OCI-LY3 (cell line): Measurements from ENCODE around the gene GRP.

Experiments used
- H2AFZ ChIP-seq: fragments of 200-600, 300-600 bp; shearing (Covaris generic); 2 replicates; pipeline ENCODE4 v1.6.0; 2014; ENCODE audit warnings: antibody characterized with exemption, low read depth, low read length
- H3K27ac ChIP-seq: fragments of 200-600, 300-600 bp; sonication (generic); 2 replicates; pipeline ENCODE4 v1.5.1; 2014; ENCODE audit warnings: mild to moderate bottlenecking, low read length, moderate library complexity, mixed read lengths
- H3K27me3 ChIP-seq: fragments of 200-600, 300-600 bp; sonication (generic); 2 replicates; pipeline ENCODE4 v1.6.1; 2014; ENCODE audit warnings: low read depth, low read length, mixed read lengths
- H3K36me3 ChIP-seq: fragments of 200-600, 300-600 bp; sonication (generic); replicated peaks from 2 replicates; pipeline ENCODE3; 2014; ENCODE audit warnings: low read depth, low read length, mixed read lengths
- H3K4me1 ChIP-seq: fragments of 300-600, 200-600 bp; sonication (generic); 2 replicates; pipeline ENCODE4 v1.6.1; 2014; ENCODE audit warnings: low read length, mixed read lengths
- H3K4me2 ChIP-seq: fragments of 200-600, 300-600 bp; sonication (generic); 2 replicates; pipeline ENCODE4 v1.6.1; 2014; ENCODE audit warnings: low read length, mixed read lengths
- H3K4me3 ChIP-seq: fragments of 300-600, 200-600 bp; sonication (generic); 2 replicates; pipeline ENCODE4 v1.5.1; 2014; ENCODE audit warnings: antibody characterized with exemption, mild to moderate bottlenecking, low read length, moderate library complexity
- H3K79me2 ChIP-seq: fragments of 300-600, 200-600 bp; shearing (Covaris generic); 2 replicates; pipeline ENCODE4 v1.6.1; 2014; ENCODE audit warnings: mild to moderate bottlenecking, low read length, mixed read lengths
- H3K9ac ChIP-seq: fragments of 300-600, 200-600 bp; shearing (Covaris generic); 2 replicates; pipeline ENCODE4 v1.6.0; 2014; ENCODE audit warnings: mild to moderate bottlenecking, low read length, moderate library complexity
- H3K9me3 ChIP-seq: fragments of 200-600, 300-600 bp; shearing (Covaris generic); 2 replicates; pipeline ENCODE4 v1.6.1; 2014; ENCODE audit warnings: low read length, mixed read lengths; ENCODE audit not compliant: insufficient read depth
- H4K20me1 ChIP-seq: fragments of 200-600, 300-600 bp; sonication (generic); 2 replicates; pipeline ENCODE4 v1.6.1; 2016; ENCODE audit warnings: low read length, mixed read lengths; ENCODE audit not compliant: insufficient read depth
- EZH2phosphoT487 ChIP-seq: fragments of 200-600 bp; shearing (Covaris generic); IDR thresholded peaks from 2 replicates; pipeline ENCODE4 v1.6.1; 2018; ENCODE audit warnings: antibody characterized with exemption, mixed run types, low read depth
- TF ChIP-seq, protein P1 (sequence below): fragments of 200-600, 300-600 bp; sonication (generic); IDR thresholded peaks from 2 replicates; pipeline ENCODE4 v1.5.1; 2014; ENCODE audit warnings: antibody characterized with exemption, low read length, low read depth

The GRP gene

DNA sequence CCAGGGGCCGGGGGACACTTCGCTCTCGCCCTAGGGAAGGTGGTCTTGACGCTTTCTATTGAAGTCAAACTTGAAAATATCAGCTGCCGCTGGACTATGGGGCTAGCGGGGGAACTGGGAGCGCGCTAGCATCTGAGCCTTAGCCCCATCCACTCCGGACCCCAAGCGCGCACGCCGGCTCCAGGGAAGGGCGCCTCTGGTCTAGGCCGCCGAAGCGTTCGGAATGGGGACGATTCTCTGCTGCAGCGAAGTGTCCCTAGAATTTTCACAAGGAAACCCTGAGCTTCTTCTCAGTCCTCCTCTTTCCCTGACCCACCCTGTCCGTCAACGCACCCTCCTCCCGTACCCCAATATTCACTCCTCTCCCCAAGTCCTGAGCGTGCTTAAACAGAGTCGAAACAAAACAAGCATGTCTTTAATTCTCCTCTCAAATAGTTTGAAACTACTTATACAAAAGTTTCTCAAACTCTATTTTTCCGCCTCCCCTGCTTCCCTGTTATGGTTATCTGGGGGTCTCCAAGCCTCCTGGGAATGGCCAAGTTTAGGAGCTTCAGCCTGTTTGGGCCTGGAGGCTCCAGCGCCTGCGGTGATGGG, 48.3 kb downstream of the GRP start:
- H3K9me3 ChIP-seq = no peaks in the 10 kb centered on the region
- peaks cover 10% of the 10 kb centered on the region for H3K27me3 ChIP-seq
- H3K4me3 ChIP-seq = no peak overlapping the region
- no peaks in the 10 kb centered on the region for H4K20me1 ChIP-seq
- no peak overlapping the region for H3K27ac ChIP-seq
- H3K9ac ChIP-seq = no peak overlapping the region
- H3K79me2 ChIP-seq = no peaks in the 10 kb centered on the region
- H3K36me3 ChIP-seq = no peaks in the 10 kb centered on the region
- TF ChIP-seq, protein P1, sequence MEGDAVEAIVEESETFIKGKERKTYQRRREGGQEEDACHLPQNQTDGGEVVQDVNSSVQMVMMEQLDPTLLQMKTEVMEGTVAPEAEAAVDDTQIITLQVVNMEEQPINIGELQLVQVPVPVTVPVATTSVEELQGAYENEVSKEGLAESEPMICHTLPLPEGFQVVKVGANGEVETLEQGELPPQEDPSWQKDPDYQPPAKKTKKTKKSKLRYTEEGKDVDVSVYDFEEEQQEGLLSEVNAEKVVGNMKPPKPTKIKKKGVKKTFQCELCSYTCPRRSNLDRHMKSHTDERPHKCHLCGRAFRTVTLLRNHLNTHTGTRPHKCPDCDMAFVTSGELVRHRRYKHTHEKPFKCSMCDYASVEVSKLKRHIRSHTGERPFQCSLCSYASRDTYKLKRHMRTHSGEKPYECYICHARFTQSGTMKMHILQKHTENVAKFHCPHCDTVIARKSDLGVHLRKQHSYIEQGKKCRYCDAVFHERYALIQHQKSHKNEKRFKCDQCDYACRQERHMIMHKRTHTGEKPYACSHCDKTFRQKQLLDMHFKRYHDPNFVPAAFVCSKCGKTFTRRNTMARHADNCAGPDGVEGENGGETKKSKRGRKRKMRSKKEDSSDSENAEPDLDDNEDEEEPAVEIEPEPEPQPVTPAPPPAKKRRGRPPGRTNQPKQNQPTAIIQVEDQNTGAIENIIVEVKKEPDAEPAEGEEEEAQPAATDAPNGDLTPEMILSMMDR = no peak
- no peak for TF ChIP-seq EZH2phosphoT487
- H3K4me1 ChIP-seq = peaks cover 6% of the 10 kb centered on the region; the same call in 1 of the 2 replicates
- H3K4me2 ChIP-seq = no peak overlapping the region
- H2AFZ ChIP-seq = no peak overlapping the region

DNA sequence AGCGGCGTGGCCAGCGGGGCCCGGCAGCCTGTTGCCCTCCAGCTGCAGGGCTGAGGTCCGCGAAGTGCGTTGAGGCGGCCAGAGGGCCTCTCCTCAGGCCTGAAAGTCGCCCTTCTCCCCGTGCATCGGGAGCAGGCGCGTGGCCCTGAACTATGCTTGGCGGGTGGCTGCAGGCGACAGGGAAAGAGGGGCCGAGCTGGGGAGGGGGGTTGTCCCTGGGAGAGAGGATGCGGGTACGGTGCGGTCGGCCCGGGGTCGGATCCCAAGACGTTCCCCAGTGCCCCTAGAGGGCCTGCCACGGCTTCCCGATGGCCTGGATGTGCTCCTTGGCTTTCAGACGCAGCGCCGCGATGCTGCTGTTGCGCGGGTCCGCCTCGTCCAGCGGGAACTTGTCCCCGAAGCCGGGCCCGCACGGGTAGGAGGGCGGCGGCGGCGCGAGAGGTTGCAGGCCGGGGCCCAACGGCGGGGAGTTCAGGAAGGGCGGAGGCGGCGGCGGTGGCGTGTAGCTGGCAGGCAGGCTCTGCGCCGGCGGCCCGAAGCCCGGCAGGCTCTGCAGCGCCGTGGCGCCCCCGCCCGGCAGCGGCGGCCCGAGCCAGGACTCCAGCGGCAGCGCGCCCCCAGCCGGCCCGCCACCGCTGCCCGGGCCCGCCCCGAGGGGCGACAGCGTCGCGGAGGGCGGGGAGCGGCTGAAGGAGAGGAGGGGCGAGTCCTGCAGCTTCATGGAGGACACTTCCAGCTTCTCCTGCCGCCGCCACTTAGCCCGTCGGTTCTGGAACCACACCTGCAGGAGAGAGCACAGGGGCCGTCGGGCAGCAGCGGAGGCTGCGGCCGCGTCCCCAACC, 49.0 kb downstream of the GRP start:
- Histone ChIP-seq H2AFZ (no peak overlapping the region), H3K4me1 (peaks cover 6% of the 10 kb centered on the region; the same call in 1 of the 2 replicates), H3K79me2 (no peaks in the 10 kb centered on the region), H3K27me3 (peaks cover 10% of the 10 kb centered on the region), H3K4me2 (no peak overlapping the region), H4K20me1 (no peaks in the 10 kb centered on the region), H3K27ac (no peak overlapping the region), H3K9ac (no peak overlapping the region), H3K36me3 (no peaks in the 10 kb centered on the region), H3K9me3 (no peaks in the 10 kb centered on the region), H3K4me3 (no peak overlapping the region)
- TF ChIP-seq, protein P1 = no peak
- TF ChIP-seq EZH2phosphoT487 = no peak

DNA sequence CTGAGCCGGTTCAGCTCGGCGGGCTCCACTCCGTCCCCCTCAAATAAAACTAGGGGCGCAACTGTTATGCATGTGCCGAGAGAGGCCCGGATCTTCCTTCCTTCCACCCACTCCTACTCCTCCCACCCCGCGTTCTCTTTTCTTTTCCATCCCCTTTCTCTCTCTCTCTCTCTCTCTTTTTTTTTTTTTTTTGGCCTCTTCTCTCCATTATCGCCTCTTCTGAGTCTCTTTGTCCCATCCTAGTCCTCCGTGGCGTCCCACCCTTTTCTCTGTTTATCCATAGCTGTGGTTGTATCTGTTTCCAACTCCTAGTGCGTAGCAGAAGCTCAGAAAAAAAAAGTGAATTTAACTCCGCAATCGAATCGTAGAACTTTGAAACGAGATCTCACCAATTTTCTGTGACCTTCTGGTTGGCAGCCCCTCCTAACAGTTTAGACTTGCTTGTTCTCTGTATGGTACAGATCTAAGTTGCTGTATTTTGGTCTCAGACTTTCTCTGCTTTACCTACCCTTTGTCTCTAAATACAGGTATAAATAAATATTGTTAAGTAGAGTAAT, 49.7 kb downstream of the GRP start:
- peaks cover 10% of the 10 kb centered on the region for H3K27me3 ChIP-seq
- no peak overlapping the region for H3K9ac ChIP-seq
- H3K4me1 ChIP-seq = peaks cover 6% of the 10 kb centered on the region; the same call in 1 of the 2 replicates
- H2AFZ ChIP-seq = no peak overlapping the region
- no peaks in the 10 kb centered on the region for H3K36me3 ChIP-seq
- no peaks in the 10 kb centered on the region for H3K9me3 ChIP-seq
- TF ChIP-seq EZH2phosphoT487 = no peak
- TF ChIP-seq, protein P1 = no peak
- H4K20me1 ChIP-seq = no peaks in the 10 kb centered on the region
- no peak overlapping the region for H3K27ac ChIP-seq
- no peak overlapping the region for H3K4me3 ChIP-seq
- no peaks in the 10 kb centered on the region for H3K79me2 ChIP-seq
- H3K4me2 ChIP-seq = no peak overlapping the region

DNA sequence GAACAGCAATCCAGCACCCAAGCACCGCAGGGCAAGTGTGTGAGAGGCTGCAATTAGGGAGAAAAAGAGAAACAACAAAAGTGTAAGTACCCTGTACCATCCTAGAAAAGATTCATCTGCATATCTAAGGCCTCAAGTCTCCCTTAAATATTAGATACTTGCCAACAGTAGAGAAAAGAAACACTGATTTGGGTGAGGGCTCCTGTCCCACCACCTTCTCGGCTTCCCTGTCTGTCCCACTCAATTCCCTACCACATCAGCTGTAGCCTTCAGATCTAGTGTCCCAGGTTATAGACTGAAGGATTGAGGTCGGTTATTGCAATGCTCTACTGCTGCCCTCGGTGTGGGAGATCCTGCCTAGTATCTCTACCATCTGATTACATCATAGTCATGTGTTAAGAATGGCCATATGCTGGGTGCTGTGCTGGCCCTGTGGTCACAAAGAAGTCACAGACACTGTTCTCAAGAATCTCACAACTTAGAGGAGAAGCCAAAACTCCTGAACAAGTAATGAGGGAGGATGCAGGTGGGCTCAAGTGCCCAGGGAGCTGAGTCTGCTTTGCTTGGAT, 50.8 kb downstream of the GRP start:
- H4K20me1 ChIP-seq = no peaks in the 10 kb centered on the region
- no peaks in the 10 kb centered on the region for H3K9me3 ChIP-seq
- peaks cover 10% of the 10 kb centered on the region for H3K27me3 ChIP-seq
- H3K4me2 ChIP-seq = no peak overlapping the region
- no peak overlapping the region for H3K4me3 ChIP-seq
- no peaks in the 10 kb centered on the region for H3K36me3 ChIP-seq
- H3K4me1 ChIP-seq = peaks cover 6% of the 10 kb centered on the region; the same call in 1 of the 2 replicates
- no peak overlapping the region for H3K27ac ChIP-seq
- H3K79me2 ChIP-seq = no peaks in the 10 kb centered on the region
- TF ChIP-seq EZH2phosphoT487 = no peak
- TF ChIP-seq, protein P1 = no peak
- no peak overlapping the region for H3K9ac ChIP-seq
- H2AFZ ChIP-seq = no peak overlapping the region
